ENCODE measurements around the gene KMT5C.

The KMT5C gene

DNA sequence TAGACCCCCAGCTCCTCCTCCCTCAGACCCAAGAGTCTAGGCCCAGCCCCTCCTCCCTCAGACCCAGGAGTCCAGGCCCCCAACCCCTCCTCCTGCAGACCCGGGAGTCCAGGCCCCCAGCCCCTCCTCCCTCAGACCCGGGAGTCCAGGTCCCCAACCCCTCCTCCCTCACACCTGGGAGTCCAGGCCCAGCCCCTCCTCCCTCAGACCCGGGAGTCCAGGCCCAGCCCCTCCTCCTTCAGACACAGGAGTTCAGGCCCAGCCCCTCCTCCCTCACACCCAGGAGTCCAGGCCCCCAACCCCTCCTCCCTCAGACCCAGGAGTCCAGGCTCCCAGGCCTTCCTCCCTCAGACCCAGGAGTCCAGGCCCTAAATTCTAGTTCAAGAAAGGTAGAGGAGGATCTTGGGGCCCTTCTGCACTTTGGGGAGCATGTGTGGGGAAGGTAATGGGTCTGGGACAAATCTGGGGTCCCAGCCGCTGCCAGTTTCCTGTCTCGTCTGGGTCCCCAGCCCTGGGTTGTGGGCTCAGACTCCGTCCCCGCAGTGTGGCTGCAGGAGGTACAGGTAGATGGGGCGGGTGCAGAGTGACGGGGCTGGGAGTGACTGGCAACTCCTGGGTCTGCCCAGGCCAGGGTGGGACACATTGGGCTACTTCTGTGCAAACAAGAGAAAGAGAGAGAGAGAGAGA, 33.8 kb downstream of the KMT5C start:
- intact Hi-C loops (cut with DNase I; ENCODE audit: low total_unique reads): no loop called here

DNA sequence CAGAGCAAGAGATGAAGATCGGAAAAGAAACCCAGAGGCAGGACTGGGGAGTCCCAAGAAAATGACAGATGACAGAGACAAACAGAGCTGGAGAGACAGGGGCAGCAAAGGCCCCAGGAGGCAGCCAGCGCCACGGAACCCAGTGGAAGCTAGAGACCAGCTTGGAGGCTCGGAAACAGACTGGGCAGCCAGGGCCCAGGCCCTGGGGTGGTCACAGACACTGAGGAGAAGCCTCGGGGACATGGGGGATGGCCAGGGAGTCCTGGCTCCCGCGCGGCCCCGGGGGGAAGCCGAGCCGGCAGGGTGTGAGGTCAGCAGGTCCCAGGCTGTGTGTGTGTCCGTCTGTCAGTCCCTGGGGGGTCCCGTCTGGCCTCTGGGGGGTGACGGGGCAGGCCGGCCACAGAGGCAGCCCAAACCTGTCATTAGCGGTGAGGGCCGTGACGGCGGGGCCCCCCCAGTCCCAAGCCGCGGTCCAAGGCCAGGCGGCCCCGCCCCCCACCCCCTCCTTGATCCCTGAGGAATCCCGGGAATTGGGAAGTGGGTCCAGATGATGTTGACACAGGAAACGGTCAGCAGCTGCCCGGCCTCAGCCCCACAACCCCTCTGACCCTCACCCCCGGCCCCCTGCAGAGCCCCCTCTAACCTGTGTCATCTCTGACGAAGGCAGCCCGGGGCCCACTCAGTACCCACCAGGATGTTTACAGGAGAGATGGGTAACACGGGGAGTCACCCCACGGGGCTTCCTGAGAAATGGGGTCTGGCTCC, 34.5 kb downstream of the KMT5C start:
- TF ChIP-seq, protein P1, sequence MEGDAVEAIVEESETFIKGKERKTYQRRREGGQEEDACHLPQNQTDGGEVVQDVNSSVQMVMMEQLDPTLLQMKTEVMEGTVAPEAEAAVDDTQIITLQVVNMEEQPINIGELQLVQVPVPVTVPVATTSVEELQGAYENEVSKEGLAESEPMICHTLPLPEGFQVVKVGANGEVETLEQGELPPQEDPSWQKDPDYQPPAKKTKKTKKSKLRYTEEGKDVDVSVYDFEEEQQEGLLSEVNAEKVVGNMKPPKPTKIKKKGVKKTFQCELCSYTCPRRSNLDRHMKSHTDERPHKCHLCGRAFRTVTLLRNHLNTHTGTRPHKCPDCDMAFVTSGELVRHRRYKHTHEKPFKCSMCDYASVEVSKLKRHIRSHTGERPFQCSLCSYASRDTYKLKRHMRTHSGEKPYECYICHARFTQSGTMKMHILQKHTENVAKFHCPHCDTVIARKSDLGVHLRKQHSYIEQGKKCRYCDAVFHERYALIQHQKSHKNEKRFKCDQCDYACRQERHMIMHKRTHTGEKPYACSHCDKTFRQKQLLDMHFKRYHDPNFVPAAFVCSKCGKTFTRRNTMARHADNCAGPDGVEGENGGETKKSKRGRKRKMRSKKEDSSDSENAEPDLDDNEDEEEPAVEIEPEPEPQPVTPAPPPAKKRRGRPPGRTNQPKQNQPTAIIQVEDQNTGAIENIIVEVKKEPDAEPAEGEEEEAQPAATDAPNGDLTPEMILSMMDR (IDR thresholded peaks at IDR 0.05): no peak
- DNase-seq: no peak

More for the DNA sequence above, 33.8 kb downstream of the KMT5C start:
- Histone ChIP-seq H3K27me3 (peaks cover 4 to 95% of the 10 kb centered on the region in 2 donors), H3K4me3 (no peak overlapping the region), H3K9me3 (no peaks in the 10 kb centered on the region), H3K36me3 (no peaks in the 10 kb centered on the region), H3K27ac (no peak overlapping the region), H3K4me1 (peaks cover 0 to 32% (median 20%) of the 10 kb centered on the region in 4 donors)
- TF ChIP-seq, protein P1 (IDR thresholded peaks at IDR 0.05): no peak
- DNase-seq: no peak

DNA sequence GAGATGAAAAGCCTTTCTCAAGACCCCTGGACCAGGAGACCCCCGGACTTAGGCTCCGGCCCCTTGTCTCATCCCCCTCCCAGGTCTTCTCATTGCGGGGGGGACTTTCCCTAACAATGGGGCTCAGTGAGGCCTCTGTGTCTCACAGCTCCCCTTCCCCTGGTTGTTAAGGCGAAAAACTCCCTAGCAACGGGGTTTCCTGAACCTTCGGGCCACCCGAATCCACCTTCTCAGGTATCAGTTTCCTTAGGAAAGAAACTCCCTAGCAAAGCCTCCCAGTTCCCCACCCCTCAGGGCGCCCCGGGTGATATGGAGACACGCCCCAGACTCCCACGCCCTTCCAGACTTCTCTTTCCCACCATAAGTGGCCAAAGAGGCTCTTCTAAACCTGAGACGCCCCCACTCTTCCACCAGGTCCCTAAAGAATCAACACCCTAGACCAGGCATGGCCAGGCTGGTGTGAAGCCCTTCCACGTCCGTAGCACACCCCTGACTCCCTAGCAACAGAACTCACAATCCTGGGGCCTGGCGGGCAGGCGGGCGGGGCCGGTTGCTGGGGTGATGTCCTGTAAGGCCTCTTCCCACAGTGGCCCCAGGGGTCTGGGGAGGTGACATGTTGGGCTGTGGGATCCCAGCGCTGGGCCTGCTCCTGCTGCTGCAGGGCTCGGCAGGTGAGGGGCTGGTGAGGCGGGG, 36.7 kb downstream of the KMT5C start, which contains the start of gene TMEM190:
TSS of gene TMEM190 (plus strand) at position 586 of the 693 bp plus-strand sequence. CDS start at position 614, 28 bp downstream.
- H3K4me3 ChIP-seq: no peak within 1 kb of the TSS
- intact Hi-C loops (cut with DNase I; ENCODE audit: low total_unique reads): no loop called here
- no peak within 1 kb of the TSS for H3K27ac ChIP-seq
- H3K9me3 ChIP-seq: no peaks in the 10 kb centered on the region
- TF ChIP-seq, protein P1 (IDR thresholded peaks at IDR 0.05): no peak
- H3K4me1 ChIP-seq: peaks cover 0 to 11% (median 6%) of the 10 kb centered on the region in 4 donors
- no peaks in the 10 kb centered on the region for H3K36me3 ChIP-seq
- DNase-seq: no peak
- peaks cover 4 to 65% of the 10 kb centered on the region in 2 donors for H3K27me3 ChIP-seq

More for the DNA sequence above, 34.5 kb downstream of the KMT5C start:
- no peaks in the 10 kb centered on the region for H3K9me3 ChIP-seq
- intact Hi-C loops (cut with DNase I; ENCODE audit: low total_unique reads): no loop called here
- H3K4me1 ChIP-seq: peaks cover 0 to 25% (median 17%) of the 10 kb centered on the region in 4 donors
- peaks cover 4 to 87% of the 10 kb centered on the region in 2 donors for H3K27me3 ChIP-seq
- no peaks in the 10 kb centered on the region for H3K36me3 ChIP-seq
- H3K27ac ChIP-seq: no peak overlapping the region
- H3K4me3 ChIP-seq: no peak overlapping the region

DNA sequence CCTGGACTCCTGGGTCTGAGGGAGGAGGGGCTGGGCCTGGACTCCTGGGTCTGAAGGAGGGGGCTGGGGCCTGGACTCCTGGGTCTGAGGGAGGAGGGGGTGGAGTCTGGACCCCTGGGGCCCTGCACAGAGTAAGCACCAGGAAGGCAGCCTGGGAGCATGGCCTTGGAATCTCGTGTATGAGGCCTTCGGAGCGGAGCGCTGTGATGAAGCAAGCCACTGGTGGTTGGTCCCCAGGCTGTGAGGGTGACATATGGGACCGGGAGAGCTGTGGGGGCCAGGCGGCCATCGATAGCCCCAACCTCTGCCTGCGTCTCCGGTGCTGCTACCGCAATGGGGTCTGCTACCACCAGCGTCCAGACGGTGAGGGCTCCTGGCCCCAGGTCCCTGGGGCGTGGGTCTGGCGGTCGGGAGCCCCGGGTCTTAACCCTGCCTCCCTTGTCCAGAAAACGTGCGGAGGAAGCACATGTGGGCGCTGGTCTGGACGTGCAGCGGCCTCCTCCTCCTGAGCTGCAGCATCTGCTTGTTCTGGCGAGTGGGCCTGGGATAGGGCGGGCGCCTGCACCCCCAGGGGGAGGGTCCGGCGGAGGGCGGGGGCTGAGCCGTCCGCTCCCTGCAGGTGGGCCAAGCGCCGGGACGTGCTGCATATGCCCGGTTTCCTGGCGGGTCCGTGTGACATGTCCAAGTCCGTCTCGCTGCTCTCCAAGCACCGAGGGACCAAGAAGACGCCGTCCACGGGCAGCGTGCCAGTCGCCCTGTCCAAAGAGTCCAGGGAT, 37.9 kb downstream of the KMT5C start:
- peaks cover 0 to 11% (median 6%) of the 10 kb centered on the region in 4 donors for H3K4me1 ChIP-seq
- TF ChIP-seq, protein P1 (IDR thresholded peaks at IDR 0.05): no peak
- intact Hi-C loops (cut with DNase I; ENCODE audit: low total_unique reads): no loop called here
- no peaks in the 10 kb centered on the region for H3K36me3 ChIP-seq
- no peak overlapping the region for H3K4me3 ChIP-seq
- no peak overlapping the region for H3K27ac ChIP-seq
- peaks cover 4 to 54% of the 10 kb centered on the region in 2 donors for H3K27me3 ChIP-seq
- no peaks in the 10 kb centered on the region for H3K9me3 ChIP-seq
- no peak for DNase-seq

DNA sequence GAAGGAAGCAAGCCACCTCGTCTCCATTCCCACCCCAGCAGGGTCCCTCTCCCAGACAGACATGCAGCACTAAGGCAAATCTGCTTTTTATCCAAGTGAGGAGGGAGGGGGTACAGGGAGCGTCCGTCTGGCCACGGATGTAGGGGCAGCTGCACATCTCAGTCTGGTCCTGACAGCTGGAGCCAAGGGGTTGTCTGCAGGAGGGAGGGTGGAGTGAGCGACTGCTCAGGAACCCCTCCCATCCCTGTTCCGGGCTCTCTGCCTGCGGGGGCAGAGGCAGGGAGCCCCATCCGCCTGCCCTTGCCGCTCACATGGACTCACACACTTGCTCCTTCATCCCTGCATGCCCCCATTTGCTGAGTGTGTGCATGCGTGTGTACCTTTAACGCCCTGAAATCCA, 39.5 kb downstream of the KMT5C start:
- no peak overlapping the region for H3K4me3 ChIP-seq
- H3K27ac ChIP-seq: no peak overlapping the region
- DNase-seq: no peak
- no peaks in the 10 kb centered on the region for H3K36me3 ChIP-seq
- peaks cover 4 to 37% of the 10 kb centered on the region in 2 donors for H3K27me3 ChIP-seq
- H3K4me1 ChIP-seq: peaks cover 0 to 12% (median 11%) of the 10 kb centered on the region in 4 donors
- intact Hi-C loops (cut with DNase I; ENCODE audit: low total_unique reads): no loop called here
- H3K9me3 ChIP-seq: no peaks in the 10 kb centered on the region
- TF ChIP-seq, protein P1 (IDR thresholded peaks at IDR 0.05): no peak

All from tibial artery (tissue), 4 donors.